H7 (cell line): ENCODE results near the gene TSPAN4. TPM values are rescaled to one million over a fixed set of nuclear protein-coding genes. Genes with fewer than 3 reads are reported as not detected.
A peak's percentile ranks its signal among the peaks of the same experiment; 100 is the strongest.

ENCODE experiments used
- DNase-seq: peaks from one replicate; pipeline ENCODE4 v3.0.0; 2012
- H3K27me3 ChIP-seq: 2 replicates; pipeline ENCODE4 v1.6.0; 2011; ENCODE audit warnings: mild to moderate bottlenecking, low read length; ENCODE audit not compliant: control insufficient read depth, insufficient read depth
- H3K36me3 ChIP-seq: replicated peaks from 2 replicates; pipeline ENCODE4 v1.5.1; 2011; ENCODE audit warnings: low read length; ENCODE audit not compliant: control insufficient read depth, insufficient read depth
- H3K4me3 ChIP-seq: 2 replicates; pipeline ENCODE4 v1.5.1; 2011; ENCODE audit warnings: low read depth, mild to moderate bottlenecking, control low read depth, low read length, moderate library complexity; ENCODE audit not compliant: insufficient read depth
- total RNA-seq: library from RNA; depleted of rRNA; stranded (reverse); fragments of >200 nt; shearing (Covaris generic); gene quantifications from 2 replicates; pipeline ENCODE4 v1.2.3, GENCODE V29; 2014

The TSPAN4 gene
- total RNA-seq, 1 experiment from 2014 or later, result 117 TPM

DNA sequence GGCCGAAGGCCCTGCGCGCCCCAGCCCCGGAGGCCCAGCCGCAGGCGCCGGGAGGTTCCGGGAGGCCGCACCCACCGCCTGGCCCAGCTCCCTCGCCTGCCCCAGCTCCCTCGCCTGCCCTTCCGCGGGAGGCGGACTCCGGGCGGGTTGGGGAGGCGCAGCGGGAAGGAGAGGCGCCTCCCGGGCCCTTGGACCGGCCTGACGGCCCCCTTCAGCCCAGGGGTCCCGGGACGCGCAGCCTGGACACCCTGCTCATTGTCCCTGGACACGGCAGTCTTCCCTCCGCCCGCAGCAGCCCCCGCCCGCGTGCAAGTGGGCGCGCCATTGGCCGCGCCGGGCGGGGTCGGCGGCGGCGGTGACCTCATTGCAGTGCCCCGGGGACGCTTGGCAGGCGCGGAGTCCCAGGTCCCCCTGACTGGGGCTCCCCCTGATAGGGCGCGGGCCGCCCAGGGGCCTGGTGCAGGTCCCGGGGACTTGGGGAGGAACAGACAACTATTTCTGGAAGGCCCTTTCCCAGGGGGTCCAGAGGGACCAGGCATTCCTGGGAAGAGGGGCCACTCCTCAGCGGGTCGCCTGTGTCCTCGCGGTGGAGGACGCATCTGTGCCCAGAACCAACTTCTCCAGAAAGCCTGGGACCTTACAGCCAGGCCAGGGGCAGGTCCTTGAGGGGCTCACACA is 9.4 kb upstream of the TSPAN4 start:
- DNase-seq, result peak; percentile 85
- H3K4me3 ChIP-seq, result peak overlapping the region; percentile 74
- H3K27me3 ChIP-seq, result peaks cover 38% of the 10 kb centered on the region
- H3K36me3 ChIP-seq, result peaks cover 3% of the 10 kb centered on the region

DNA sequence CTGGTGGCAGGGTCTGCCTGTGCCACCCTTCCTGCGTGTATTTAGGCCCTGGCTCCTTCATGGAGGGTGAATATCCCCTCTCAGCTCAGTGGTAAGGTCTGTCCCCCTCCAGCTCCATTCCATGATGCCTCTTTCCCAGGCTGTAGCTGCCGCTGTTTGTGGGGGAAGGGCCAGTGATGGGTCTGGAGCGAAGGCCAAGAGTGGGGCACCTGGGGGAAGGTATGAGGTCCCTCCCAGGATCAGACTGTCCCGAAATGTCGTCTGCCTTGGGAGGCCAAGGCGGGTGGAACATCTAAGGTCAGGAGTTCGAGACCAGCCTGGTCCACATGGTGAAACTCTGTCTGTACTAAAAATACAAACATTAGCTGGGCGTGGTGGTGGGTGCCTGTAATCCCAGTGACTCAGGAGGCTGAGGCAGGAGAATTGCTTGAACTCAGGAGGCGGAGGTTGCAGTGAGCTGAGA is 8.8 kb upstream of the TSPAN4 start:
- DNase-seq, result no peak
- peaks cover 4% of the 10 kb centered on the region for H3K36me3 ChIP-seq
- H3K4me3 ChIP-seq, result peak overlapping the region; percentile 74
- H3K27me3 ChIP-seq, result peaks cover 32% of the 10 kb centered on the region

DNA sequence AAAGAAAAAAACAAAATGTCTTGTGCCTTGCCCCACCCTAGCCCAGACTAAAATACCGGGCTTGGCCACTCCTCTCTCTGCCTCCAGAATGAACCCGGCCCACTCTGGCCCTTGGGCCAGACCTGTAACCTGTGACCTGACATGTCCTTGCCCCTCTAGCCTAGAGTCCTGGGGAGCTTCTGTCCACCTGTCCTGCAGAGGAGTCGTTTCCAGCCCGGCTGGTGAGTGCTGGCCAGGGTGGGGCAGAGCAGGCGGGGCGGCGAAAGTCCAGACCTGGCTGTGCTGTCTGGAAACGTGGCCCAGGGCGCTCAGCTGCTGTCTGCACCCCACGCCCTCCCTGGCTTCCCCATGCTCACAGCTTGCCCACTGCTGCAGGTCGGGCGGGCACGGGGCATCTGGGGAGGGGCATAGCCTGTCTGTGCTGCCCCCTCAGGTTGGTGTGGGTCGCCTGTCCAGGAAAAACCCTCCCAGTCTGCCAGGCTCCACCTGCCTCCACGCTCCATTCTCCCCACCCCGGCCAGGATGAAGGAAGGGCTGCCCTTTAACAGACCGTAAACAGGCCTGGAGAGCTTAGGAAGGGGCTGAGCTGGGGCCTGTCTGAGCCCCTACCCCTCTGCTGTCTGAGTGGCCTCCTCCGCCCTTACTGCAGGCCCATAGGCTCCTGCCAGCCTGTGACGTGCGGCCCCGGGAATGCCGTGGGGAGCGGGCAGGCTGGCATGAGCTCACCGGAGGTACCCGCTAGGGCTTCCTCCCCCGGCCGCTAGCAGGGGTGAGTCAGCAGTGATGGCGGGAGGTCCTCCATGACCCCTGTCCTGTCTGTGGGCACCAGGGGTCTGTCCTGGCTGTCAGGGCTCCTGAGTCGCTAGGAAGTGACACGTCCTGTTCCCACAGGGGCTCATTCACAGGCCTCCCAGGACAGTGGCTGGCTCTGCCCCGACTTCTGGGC is 8.0 kb upstream of the TSPAN4 start:
- no peak for DNase-seq
- no peak overlapping the region for H3K4me3 ChIP-seq
- peaks cover 25% of the 10 kb centered on the region for H3K27me3 ChIP-seq
- peaks cover 8% of the 10 kb centered on the region for H3K36me3 ChIP-seq

DNA sequence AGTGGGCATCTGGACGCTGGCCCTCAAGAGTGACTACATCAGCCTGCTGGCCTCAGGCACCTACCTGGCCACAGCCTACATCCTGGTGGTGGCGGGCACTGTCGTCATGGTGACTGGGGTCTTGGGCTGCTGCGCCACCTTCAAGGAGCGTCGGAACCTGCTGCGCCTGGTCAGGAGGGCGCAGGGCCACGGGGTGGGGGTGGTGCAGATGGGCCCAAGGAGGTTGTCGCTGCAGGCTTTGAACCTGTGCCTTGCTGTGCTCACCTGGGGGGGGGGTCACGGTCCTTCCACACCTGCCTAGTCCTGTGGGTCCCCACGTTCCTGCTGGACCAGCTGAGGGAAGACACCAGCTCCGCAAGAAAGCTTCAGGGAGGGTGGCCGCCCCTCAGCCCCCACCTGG is 6.4 kb upstream of the TSPAN4 start:
- Histone ChIP-seq H3K36me3 (peaks cover 16% of the 10 kb centered on the region), H3K27me3 (peaks cover 12% of the 10 kb centered on the region), H3K4me3 (no peak overlapping the region)
- no peak for DNase-seq

DNA sequence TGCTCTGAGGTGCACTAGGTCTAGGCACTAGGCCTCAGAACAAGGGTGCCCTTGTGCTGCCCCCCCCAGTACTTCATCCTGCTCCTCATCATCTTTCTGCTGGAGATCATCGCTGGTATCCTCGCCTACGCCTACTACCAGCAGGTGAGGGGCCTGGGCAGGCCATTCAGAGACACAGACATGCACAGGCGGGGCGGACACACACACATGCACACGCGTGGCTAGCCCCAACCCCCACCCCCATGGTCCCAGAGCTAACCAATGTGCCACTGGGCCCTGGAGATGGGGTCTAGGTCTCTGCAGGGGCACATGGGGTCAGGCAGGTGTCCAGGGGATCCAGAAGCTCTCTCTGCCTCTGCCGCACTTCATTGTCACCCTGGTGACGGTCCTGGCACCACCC is 6.0 kb upstream of the TSPAN4 start:
- no peak for DNase-seq
- Histone ChIP-seq H3K27me3 (peaks cover 8% of the 10 kb centered on the region), H3K36me3 (peaks cover 16% of the 10 kb centered on the region), H3K4me3 (no peak overlapping the region)

DNA sequence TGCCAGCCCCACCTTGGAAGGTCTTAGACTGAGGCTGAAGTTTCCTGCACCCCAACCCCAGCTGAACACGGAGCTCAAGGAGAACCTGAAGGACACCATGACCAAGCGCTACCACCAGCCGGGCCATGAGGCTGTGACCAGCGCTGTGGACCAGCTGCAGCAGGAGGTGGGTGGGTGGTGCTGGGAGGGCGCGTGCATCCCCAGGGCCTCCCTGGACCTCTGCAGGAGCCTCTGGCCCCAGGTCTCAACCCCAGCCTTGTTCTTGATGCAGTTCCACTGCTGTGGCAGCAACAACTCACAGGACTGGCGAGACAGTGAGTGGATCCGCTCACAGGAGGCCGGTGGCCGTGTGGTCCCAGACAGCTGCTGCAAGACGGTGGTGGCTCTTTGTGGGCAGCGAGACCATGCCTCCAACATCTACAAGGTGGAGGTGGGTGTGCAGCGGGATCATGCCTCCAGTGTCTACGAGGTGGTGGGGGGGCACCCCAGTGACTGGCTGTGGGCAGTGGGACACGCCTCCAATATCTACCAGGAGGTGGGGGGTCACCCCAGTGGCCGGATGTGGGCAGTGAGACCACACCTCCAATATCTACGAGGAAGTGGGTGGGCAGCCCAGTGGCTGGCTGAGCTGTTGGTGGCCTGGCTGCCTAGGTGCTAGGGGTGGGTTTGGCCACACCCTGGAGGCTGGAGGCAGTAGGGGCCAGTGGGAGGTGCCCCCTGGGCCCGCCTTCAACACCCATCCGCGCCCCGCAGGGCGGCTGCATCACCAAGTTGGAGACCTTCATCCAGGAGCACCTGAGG is 5.3 kb upstream of the TSPAN4 start:
- DNase-seq, result no peak
- no peak overlapping the region for H3K4me3 ChIP-seq
- peaks cover 1% of the 10 kb centered on the region; the same call in 1 of the 2 replicates for H3K27me3 ChIP-seq
- peaks cover 16% of the 10 kb centered on the region for H3K36me3 ChIP-seq

DNA sequence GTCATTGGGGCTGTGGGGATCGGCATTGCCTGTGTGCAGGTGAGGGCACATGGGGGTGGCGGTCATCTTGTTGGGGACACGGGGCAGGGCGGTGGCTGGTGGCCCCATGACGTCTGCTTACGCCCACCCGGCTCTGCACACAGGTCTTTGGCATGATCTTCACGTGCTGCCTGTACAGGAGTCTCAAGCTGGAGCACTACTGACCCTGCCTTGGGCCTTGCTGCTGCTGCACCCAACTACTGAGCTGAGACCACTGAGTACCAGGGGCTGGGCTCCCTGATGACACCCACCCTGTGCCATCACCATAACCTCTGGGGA is 4.7 kb upstream of the TSPAN4 start:
- Histone ChIP-seq H3K36me3 (peaks cover 16% of the 10 kb centered on the region), H3K4me3 (no peak overlapping the region), H3K27me3 (no peaks in the 10 kb centered on the region)
- DNase-seq, result no peak

DNA sequence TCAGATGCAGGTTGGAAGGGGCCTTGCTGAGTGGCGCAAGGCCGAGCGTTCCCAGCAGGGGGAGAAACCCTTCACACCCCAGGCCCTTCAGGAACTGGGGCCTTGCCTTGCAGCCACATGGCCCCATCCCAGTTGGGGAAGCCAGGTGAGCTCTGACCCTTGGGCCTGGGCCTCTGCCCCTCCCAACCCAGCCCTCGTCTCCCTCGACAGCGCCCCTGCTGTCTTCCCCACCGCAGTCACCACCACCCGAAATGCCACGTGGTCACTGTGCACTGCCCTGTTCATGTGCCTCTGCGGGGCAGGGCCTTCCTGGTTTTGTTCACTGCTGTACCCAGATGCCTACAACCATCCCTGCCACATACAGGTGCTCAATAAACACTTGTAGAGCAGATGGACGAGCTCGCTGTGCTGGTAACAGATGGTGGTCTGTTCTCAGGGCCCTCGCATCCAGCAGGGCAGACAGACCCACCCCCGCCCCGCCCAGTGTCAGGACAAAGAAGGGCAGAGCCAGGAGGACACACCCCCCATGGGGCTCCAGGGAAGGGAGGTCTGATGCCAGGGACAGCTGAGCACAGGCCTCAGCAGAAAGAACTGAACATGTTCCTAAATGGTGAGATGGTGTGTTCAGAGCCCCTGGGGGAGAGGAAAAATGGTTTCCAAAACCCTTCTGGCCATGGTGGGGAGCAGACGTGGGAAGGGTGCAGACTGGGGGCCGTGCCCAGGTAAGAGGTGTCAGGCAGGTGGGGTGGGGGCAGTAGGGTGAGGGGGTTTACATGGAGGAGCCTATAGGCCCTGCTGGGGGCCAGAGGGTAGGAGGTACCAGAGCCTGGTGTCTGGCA is 4.0 kb upstream of the TSPAN4 start:
- Histone ChIP-seq H3K4me3 (no peak overlapping the region), H3K27me3 (no peaks in the 10 kb centered on the region), H3K36me3 (peaks cover 16% of the 10 kb centered on the region)
- peak; percentile 90 for DNase-seq

DNA sequence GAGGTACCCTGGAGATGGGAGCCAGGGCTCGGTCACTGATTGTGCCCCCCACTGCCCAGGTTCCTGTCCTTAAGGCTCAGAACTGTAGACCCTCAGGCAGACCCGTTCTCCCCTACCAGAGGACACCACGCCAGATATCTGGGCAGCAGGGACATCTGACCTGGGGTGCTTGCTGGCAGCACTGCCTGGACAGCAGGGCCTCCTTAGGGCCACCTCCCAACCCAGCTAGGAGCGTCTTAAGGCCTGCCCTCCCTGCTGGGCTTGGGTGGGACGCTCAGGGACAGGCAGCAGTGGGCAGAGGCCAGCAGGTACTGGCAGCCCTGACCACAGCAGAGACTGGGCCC is 3.4 kb upstream of the TSPAN4 start:
- H3K4me3 ChIP-seq, result no peak overlapping the region
- no peak for DNase-seq
- no peaks in the 10 kb centered on the region for H3K27me3 ChIP-seq
- H3K36me3 ChIP-seq, result peaks cover 16% of the 10 kb centered on the region

DNA sequence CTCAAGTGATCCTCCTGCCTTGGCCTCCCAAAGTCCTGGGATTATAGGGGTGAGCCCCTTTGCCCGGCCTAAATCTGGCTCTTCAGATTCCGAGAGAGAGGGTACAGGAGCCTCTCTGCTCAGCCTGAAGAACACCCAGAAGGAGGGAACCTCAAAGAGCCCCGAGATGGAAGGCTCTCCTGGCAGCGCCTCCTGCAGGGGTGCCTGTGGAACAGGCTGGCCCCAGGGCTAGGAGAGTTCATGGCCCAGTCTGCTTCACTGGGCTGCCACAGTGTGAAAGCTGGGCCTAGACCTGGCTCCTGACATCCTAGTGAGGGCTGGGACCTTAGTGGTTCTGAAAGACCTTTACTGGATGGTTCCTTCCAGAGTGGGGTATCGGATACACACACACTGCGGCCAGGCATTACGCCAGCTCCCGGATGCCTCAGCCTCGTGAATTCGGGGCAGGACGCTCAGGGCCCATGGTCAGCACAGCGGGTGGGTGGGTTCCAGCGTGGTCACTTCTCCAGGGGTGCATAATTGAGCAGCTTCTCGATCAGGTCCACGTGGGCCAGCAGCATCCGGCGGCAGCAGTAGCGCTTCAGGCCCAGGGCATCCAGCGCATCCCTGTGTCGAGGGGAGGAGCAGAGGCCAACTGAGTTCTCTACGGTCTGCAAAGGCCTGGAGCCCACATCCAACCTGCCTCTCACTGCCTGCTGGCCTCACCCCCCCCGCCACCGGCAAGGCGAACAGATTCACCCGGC is 2.6 kb upstream of the TSPAN4 start:
- no peaks in the 10 kb centered on the region for H3K27me3 ChIP-seq
- peaks cover 16% of the 10 kb centered on the region for H3K36me3 ChIP-seq
- peak; percentile 79 for DNase-seq
- H3K4me3 ChIP-seq, result no peak overlapping the region

DNA sequence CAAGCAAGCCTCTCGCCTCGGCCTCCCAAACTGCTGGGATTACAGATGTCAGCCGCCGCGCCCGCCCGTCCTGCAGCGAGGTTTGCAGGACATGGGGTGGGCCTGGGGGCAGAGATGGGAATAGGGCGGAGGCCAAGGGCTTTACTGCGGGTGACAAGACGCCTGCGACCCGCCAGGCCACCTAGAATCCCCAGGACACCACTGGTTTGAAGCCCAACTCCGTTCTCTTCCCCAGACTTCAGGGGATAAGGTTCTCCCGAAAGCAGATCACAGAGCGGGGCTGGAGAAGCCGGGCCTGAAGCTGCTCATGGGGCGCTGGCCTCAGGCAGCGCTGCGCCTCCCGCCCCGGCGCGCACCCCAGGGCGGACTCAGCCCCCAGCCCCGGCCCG is 677 bp upstream of the TSPAN4 start:
- Histone ChIP-seq H3K27me3 (no peaks in the 10 kb centered on the region), H3K36me3 (peaks cover 15% of the 10 kb centered on the region), H3K4me3 (peak overlapping the region; percentile 70)
- DNase-seq, result peak; percentile 75

DNA sequence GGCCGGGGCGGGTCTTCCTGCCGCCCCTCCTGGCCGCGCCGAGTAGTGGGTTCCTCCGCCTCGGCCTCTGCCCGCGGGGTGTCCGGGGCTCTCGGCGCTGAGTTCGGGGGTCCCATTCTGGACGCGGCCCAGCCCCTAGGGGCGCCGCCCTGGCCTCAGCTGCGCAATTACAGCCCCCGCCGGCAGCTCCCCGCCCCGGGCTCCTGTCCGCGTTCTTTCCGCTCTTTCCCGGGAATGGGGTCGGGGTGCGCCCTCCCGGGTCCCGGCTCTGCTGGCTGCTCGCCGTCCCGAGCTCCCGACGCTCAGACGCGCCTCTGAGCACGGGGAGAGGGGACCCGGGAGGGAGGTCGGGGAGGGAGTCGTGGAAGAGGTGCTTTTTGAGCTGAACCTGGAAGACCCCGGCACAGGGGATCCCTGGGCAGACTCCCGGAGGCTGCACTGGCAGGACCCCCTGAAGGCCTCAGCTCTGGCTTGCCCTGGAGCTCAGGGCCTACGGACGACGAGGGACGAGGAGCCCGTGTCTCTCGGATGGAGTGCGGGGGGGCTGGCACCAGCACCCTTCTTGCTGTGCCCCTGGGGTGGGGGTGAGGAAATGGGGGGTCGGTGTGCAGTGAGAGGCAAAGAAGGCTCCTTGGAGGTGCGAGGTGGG is 558 bp downstream of the TSPAN4 start:
- peak; percentile 87 for DNase-seq
- H3K36me3 ChIP-seq, result peaks cover 13% of the 10 kb centered on the region
- no peaks in the 10 kb centered on the region for H3K27me3 ChIP-seq
- peak overlapping the region; percentile 70 for H3K4me3 ChIP-seq
